ENCODE measurements around the gene SLC1A4.

Gene SLC1A4

GRCh38 chr2:64992218-64992617 is 3.0 kb downstream of the SLC1A4 start:
- peaks cover 80% of the 10 kb centered on the region for H3K79me2 ChIP-seq (ENCODE audit: insufficient read depth, low read length)
- no peaks in the 10 kb centered on the region for H3K9me2 ChIP-seq (replicated peaks; ENCODE audit: insufficient read depth, low read length)
- H3K4me2 ChIP-seq (ENCODE audit: low read depth, low read length, poor library complexity, severe bottlenecking): peak overlapping the region; percentile 92
- H3K27ac ChIP-seq (ENCODE audit: low read depth, low read length): peak overlapping the region; percentile 49
- H3K9ac ChIP-seq (ENCODE audit: low read length): peak overlapping the region; percentile 46
- H3K4me3 ChIP-seq (ENCODE audit: insufficient read depth, low read length, poor library complexity, severe bottlenecking): peak overlapping the region; percentile 47
- peaks cover 8% of the 10 kb centered on the region; the same call in 1 of the 2 replicates for H3F3A ChIP-seq (ENCODE audit: insufficient read depth)
- no peaks in the 10 kb centered on the region for H3K9me3 ChIP-seq (ENCODE audit: insufficient read depth, low read length)
- H3K27me3 ChIP-seq (ENCODE audit: low read length): no peaks in the 10 kb centered on the region
- peaks cover 23% of the 10 kb centered on the region; the same call in 1 of the 2 replicates for H4K20me1 ChIP-seq (ENCODE audit: low read depth, low read length)
- no peak for TF ChIP-seq EZH2phosphoT487 (conservative IDR thresholded peaks at IDR 0.05; ENCODE audit: low read length)
- no peak for TF ChIP-seq CTCF (IDR thresholded peaks at IDR 0.05; ENCODE audit: insufficient read depth, low read length, poor library complexity, severe bottlenecking)
- H2AFZ ChIP-seq (ENCODE audit: low read depth, low read length, severe bottlenecking): no peak overlapping the region
- peaks cover 12% of the 10 kb centered on the region for H3K36me3 ChIP-seq (ENCODE audit: low read length)

GRCh38 chr2:64992990-64993389 is 3.8 kb downstream of the SLC1A4 start:
- Histone ChIP-seq H3F3A (ENCODE audit: insufficient read depth) (peaks cover 7% of the 10 kb centered on the region; the same call in 1 of the 2 replicates), H3K27ac (ENCODE audit: low read depth, low read length) (peak overlapping the region; percentile 49; the same call in 1 of the 2 replicates), H4K20me1 (ENCODE audit: low read depth, low read length) (peaks cover 23% of the 10 kb centered on the region; the same call in 1 of the 2 replicates), H3K4me3 (ENCODE audit: insufficient read depth, low read length, poor library complexity, severe bottlenecking) (no peak overlapping the region), H3K9me2 (replicated peaks; ENCODE audit: insufficient read depth, low read length) (no peaks in the 10 kb centered on the region), H3K79me2 (ENCODE audit: insufficient read depth, low read length) (peaks cover 86% of the 10 kb centered on the region), H3K27me3 (ENCODE audit: low read length) (no peaks in the 10 kb centered on the region), H3K9me3 (ENCODE audit: insufficient read depth, low read length) (no peaks in the 10 kb centered on the region), H3K4me2 (ENCODE audit: low read depth, low read length, poor library complexity, severe bottlenecking) (peak overlapping the region; percentile 92), H2AFZ (ENCODE audit: low read depth, low read length, severe bottlenecking) (no peak overlapping the region), H3K9ac (ENCODE audit: low read length) (peak overlapping the region; percentile 46; the same call in 1 of the 2 replicates), H3K36me3 (ENCODE audit: low read length) (peaks cover 16% of the 10 kb centered on the region)
- TF ChIP-seq CTCF (IDR thresholded peaks at IDR 0.05; ENCODE audit: insufficient read depth, low read length, poor library complexity, severe bottlenecking) (no peak), EZH2phosphoT487 (conservative IDR thresholded peaks at IDR 0.05; ENCODE audit: low read length) (no peak)

GRCh38 chr2:64995041-64995440 is 5.8 kb downstream of the SLC1A4 start:
- Histone ChIP-seq H3K4me3 (ENCODE audit: insufficient read depth, low read length, poor library complexity, severe bottlenecking) (no peak overlapping the region), H3F3A (ENCODE audit: insufficient read depth) (peaks cover 5% of the 10 kb centered on the region; the same call in 1 of the 2 replicates), H3K27ac (ENCODE audit: low read depth, low read length) (no peak overlapping the region), H3K9ac (ENCODE audit: low read length) (0 out of 2 replicates have a peak overlapping the region, but pooled peaks have one; percentile 14), H3K27me3 (ENCODE audit: low read length) (no peaks in the 10 kb centered on the region), H2AFZ (ENCODE audit: low read depth, low read length, severe bottlenecking) (no peak overlapping the region), H3K9me2 (replicated peaks; ENCODE audit: insufficient read depth, low read length) (no peaks in the 10 kb centered on the region), H3K4me2 (ENCODE audit: low read depth, low read length, poor library complexity, severe bottlenecking) (peak overlapping the region; percentile 23), H4K20me1 (ENCODE audit: low read depth, low read length) (peaks cover 30% of the 10 kb centered on the region; the same call in 1 of the 2 replicates), H3K9me3 (ENCODE audit: insufficient read depth, low read length) (no peaks in the 10 kb centered on the region), H3K36me3 (ENCODE audit: low read length) (peaks cover 18% of the 10 kb centered on the region), H3K79me2 (ENCODE audit: insufficient read depth, low read length) (peaks cover 97% of the 10 kb centered on the region)
- no peak for TF ChIP-seq EZH2phosphoT487 (conservative IDR thresholded peaks at IDR 0.05; ENCODE audit: low read length)
- no peak for TF ChIP-seq CTCF (IDR thresholded peaks at IDR 0.05; ENCODE audit: insufficient read depth, low read length, poor library complexity, severe bottlenecking)
